IPS DF 4.7 (cell line): ENCODE data around the gene HOPX.
"Not testable (repeated sequence)": the region's sequence is repeated elsewhere in the genome, so short reads cannot be mapped to it uniquely, and the experiment has no call there.

Experiments
- DNase-seq: peaks from one replicate; pipeline ENCODE4 v3.0.0-alpha.2; 2013; ENCODE audit warnings: low spot score; ENCODE audit errors: extremely low read depth

Gene HOPX, protein sequence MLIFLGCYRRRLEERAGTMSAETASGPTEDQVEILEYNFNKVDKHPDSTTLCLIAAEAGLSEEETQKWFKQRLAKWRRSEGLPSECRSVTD

DNA sequence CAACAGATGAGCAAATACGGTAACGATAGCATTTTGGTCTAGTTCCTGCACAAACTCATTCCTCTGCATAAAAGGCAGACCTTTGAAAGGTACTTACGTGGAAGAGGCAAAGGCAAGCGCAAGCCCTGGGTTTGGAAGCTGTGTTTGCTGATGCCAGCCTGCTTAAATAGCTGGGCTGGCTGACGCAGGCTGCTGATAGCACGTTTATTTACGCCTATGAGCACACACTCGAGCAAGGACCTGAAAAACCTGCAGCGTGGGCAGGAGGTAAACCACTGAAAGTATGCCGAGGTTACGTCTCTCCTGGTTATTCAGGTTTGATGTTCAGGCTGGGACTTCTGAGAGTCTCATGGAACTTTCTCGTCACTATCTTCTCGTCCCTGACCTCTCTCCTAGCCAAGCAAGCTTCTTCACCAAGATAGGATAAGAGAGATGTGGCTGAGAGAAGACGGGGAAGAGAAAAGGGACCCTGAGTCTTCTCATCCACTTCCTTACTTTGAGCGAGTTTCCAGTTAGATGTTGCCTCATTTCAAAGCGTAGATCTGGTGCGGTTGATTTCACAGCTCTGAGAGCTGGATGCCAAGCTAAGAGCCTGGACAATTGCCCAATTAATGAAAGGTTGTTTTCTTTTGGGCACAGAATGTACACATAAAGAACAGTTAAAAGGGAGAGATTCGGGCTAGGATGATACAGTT lies at the start of gene HOPX:
Gene HOPX, minus strand, starts transcription at position 139 of the 695 bp plus-strand sequence. CDS start 23,480 bp downstream, outside the sequence.
- DNase-seq, result no peak

DNA sequence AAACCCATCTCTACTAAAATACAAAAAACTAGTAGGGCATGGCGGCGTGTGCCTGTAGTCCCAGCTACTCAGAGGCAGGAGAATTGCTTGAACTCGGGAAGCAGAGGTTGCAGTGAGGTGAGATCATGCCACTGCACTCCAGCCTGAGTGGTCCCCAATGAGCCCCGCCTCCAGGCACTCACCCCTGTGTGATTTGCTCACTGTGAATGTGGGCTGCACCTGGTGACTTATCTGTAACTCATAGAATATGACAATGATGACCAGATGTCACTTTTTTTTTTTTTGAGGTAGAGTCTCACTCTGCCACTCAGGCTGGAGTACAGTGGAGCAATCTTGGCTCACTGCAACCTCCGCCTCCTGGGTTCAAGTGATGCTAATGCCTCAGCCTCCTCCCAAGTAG lies 49.0 kb upstream of the HOPX start:
- no peak for DNase-seq

DNA sequence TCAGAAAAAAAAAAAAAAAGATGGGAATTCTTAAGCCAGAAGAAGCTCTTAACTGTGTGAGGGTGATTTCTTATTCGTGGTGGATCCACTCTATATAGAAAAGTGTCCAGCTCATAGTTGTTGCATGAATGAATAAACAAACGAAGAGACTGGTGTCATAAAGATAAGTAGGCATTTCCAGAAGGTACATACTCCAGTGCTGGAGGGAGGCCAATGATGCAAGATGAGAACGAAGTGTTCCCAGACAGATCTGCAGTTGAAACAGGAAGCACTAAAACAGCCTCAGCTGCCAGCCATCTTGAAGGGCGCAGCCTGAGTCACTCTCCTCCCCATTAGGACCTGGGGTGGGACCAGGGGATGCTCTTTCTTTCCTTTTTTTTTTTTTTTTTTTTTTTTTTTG lies 47.4 kb upstream of the HOPX start:
- DNase-seq, result no peak

DNA sequence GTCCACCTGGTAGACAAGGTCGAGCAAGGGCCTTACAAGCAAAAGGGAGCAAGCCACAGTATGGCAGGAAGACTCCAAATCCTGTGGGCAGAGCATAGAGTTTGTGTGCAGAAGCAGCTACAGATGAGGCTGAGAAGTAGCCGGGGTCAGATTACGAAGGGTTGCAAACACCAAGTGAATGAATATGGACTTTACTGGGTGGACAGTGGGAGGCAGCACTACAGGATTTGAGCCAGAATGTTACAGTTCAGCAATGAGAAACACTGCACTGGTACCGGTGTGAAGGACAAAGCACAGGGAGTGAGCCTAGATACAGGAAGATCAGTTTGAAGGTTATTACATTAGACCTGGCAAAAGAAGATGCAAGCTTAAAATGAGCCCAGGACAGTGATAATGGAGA lies 46.1 kb upstream of the HOPX start:
- no peak for DNase-seq

DNA sequence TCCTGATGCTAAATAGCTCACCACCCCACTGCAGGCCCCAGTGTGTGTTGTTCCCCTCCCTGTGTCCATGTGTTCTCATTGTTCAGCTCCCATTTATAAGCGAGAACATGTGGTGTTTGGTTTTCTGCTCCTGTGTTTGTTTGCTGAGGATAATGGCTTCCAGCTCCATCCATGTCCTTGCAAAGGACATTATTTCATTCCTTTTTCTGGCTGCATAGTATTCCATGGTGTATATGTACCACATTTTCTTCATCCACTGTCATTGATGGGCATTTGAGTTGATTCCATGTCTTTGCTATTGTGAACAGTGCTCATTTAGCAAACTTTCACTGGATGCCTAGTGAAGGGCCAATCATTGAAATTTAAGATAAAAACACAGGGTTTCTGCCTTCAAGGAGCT lies 45.5 kb upstream of the HOPX start:
- DNase-seq, result not testable (repeated sequence)

DNA sequence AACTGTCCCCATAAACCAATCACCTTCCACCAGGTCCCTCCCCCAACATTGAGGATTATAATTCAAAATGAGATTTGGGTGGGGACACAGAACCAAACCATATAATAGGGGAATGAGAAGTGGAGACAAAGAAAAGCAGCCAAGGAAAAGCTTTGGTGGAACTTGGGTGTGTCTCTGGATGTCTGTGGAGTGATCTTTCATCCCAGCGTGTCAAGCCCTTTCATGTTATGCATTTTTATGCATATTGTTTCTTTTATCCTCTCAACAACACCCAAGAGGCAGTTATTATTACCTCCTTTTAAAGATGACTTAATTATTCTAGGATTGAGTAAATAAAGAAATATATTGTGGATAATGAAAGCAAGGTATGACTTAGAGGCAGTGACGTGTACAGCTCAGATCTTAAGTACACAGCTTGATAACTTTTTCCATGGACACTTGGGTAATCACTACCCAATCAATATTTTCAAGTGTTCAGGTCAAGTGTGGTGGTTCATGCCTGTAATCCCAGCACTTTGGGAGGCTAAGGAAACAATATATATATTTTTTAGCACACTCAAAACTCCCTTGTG lies 42.6 kb upstream of the HOPX start:
- DNase-seq, result no peak

DNA sequence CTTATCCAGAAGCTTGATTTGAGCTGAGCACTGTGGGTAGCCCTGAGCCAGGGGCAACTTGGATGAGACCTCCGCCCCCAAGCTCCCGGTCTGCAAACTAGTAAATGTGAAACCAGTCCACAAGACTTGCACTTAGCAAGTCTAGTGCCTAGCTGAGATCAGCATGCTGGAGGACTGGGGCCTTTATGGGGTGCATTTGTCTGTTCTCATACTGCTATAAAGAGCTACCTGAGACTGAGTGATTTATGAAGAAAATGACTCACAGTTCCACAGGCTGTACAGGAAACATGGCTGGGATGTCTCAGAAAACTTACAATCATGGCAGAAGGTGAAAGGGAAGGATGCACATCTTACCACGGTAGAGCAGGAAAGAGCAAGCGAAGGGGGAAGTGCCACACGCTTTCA lies 42.1 kb upstream of the HOPX start:
- no peak for DNase-seq

DNA sequence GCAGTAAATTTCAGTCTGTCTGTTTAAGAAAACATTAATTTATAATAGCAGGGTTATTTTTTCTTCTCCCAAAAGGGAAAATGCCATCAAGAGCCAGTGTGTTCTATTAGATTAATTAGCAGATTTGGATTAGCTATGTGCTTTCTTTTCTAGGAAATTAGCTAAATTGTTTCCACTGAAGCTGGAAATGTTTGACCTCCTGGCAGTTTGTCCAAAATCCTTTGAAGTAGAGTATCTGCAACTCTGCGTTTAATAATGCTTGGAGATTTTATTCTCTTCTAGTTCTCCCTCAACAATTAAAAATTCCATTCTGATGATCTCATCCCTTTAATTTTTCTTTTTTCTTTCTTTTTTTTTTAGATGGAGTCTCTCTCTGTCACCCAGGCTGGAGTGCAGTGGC lies 27.1 kb upstream of the HOPX start:
- no peak for DNase-seq

DNA sequence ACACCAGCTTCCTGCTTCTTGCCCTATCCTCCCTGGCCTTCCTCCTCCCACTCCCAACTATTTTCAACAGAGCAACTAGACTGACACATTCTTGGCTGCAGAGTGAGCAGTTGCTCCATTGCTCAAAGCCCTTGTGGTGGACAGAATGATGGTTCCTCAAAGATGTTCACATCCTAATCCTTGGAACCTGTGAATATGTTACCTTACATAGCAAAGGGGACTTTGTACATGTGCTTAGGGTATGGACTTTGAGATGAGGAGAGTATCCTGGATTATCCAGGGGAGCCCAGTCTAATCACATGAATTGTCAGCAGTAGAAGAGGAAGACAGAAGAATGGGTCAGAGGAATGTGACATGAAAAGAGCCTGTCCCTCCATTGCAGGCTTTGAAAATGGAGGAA lies 24.9 kb upstream of the HOPX start:
- DNase-seq, result no peak

DNA sequence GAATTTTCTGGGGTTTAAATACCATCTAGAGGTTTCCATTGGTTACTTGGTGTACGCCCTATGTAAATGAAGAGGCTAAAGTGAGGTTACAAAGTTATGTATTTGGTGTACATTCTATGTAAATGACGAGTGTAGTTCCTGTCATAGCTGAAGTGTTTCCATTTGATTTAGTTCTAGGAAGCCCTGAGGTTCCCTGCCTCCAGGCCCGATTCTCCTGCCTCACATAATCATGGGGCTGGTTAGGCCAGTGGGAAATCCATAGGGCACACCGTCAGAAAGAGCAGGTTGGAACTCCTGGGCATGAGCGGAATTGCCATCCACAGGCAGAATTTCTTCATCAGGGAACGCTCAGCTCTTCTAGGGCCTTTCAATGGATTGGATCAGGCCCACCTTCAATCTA lies 24.2 kb upstream of the HOPX start:
- DNase-seq, result no peak

DNA sequence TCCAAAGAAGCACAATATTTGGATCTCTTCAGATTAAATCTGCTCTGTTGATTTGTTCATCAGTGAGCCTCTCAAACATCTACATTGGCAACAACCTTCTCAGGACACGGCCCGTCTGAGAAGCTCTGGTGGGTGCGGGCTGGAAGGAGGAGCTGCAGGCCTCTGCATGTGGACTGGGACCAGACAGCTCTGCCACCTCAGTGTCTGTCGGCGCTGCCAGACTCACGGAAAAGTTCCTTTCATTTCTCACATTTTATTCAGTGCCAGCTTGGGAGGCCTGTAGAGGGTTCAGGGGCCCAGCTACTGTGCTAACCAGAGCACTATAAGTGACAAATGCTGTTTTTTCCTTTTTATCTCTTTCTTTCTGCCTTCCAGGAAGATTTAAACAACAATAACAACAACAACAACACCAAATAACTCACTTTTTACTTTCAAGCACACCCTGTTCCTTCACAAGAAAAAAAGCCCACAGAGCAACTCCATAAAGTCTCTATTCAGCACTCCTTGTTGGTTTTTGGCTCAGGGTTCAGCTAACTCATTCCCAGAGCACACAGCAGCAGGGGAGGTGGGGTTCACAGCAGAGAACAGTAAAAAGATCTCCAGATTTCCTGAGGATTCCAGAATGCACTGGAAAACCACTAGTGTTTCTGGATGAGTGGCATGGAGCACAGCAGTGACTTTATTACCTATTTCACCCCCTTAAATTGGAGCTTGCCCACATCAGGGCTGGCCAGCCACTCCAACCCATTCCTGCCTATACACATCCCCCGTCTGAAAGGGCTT lies 23.2 kb upstream of the HOPX start:
- DNase-seq, result no peak

DNA sequence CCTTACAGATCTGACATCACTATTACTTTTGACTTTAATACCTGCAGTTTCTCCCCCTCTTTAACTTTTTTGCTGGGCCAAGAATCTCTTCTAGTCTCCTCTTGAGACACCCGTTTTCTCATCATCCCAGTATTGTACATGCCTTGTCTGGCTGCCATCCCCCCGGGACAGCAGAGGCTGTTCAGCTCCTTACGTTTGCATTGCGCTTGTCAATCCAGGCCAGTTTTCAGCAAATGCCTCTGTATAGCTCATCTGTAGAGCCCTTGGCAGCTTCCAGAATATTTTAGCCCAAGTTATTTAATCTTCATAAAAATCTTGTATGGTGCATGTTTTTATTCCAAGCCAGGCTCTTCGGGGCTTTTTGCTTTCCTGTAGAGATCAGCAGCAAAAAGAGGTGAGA lies 22.3 kb upstream of the HOPX start:
- no peak for DNase-seq

DNA sequence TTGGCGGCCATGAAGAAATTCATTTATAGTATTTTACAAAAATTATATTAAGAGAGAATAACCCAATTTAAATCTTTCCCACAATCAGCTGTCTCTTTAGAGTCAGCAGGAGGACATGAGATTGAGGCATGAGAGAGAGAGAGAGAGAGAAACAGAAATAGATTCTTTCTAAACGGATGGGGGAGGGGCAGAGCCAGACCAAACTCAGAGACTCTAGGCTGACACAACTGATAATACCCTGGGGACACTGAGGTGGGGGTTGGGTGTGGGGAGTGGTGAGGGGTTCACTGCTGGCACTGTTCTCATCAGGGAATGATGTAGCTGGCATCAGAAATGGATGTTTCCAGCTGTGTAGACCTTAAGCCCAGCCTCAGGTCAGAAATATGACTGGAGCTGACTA lies 20.5 kb upstream of the HOPX start:
- DNase-seq, result no peak

DNA sequence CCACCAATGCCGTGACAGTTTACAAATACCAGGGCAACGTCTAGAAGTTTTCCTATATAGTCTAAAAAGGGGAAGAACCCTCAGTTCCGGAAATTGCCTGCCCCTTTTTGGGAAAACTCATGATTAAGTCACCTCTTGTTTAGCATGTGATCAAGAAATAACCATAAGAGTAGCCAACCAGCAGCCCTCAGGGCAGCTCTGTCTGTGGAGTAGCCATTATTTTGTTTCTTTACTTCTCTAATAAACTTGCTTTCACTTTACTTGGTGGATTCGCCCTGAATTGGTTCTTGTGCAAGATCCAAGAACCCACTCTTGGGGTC lies 20.0 kb upstream of the HOPX start:
- no peak for DNase-seq

DNA sequence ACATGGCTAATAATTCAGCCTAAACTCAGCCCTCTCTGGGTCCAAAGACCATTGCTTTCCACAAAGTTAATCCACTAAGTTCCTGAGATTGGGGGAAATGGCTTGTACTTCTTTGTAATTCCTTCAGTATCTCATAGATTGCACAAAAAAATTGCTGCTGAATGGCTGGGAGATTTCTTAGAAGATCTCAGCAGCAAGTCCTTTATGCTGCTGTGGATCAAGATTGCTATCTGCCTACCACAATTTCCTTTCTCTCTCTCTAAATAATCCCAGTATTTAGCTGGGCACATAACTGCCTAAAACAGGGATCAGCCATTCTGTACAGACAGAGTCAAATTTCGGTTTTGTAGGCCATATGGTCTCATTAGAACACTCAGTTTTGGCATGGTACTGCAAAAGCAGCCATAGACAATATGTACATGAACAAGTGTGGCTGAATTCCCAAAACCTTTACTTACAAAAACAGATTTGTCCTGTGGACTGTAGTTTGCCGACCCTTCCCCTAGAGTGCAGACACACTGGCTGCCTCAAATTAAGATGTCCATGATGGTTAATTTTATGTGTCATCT lies 18.5 kb upstream of the HOPX start:
- DNase-seq, result no peak

DNA sequence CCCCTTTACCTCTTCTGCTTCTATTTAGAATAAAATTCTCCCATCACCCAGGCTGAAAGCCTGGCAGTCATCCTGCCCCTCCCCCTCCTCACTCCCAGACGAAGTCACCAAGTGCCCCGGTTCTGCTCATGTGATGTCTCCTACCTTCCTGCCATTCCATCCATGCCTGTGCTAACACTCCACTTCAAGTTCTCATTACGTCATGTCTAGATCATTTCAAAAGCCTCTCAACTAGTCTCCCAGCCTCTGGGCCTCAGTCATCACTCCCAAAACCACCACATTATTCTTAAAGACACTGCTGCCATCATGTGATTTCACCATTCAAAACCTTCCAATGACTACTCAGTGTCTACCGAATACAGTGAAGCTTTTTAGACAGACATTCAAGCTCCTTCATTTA lies 17.2 kb upstream of the HOPX start:
- no peak for DNase-seq

DNA sequence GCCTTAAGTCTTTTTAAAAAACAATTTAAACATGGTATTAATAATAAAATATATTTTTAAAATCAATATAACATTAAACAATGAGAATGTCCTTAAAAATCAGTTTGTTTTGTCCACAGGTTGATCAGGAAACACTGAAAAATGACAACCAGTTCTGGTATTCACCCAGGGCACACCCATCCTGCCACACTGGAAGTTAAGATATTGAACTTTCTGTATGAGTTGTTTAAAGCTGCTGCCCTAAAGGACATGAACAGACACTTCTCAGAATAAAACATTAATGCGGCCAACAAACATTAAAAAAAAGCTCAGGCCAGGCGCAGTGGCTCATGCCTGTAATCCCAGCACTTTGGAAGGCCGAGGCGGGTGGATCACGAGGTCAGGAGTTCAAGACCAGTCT lies 15.0 kb upstream of the HOPX start:
- no peak for DNase-seq

DNA sequence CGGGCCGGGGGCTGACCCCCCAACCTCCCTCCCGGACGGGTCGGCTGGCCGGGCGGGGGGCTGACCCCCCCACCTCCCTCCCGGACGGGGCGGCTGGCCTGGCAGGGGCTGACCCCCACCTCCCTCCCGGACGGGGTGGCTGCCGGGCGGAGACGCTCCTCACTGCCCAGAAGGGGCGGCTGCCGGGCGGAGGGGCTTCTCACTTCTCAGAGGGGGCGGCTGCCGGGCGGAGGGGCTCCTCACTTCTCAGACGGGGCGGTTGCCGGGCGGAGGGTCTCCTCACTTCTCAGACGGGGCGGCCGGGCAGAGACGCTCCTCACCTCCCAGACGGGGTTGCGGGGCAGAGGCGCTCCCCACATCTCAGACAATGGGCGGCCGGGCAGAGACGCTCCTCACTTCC lies 12.4 kb upstream of the HOPX start:
- DNase-seq, result not testable (repeated sequence)

DNA sequence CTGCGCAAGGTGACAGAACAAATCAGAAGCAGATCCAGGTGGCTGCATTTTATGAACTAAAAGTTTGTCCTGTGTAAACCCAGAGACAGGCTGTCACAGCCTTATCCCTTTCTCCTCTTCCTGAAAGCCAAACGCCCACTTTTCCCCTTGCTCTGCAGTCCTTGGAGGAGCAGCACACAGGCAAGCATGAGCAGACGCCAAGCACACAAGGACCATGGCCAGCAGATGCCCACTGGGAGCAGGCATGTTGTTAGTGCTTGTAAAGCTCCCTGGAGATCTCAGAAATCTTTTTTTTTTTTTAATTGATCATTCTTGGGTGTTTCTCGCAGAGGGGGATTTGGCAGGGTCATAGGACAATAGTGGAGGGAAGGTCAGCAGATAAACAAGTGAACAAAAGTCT lies 11.5 kb upstream of the HOPX start:
- DNase-seq, result no peak

DNA sequence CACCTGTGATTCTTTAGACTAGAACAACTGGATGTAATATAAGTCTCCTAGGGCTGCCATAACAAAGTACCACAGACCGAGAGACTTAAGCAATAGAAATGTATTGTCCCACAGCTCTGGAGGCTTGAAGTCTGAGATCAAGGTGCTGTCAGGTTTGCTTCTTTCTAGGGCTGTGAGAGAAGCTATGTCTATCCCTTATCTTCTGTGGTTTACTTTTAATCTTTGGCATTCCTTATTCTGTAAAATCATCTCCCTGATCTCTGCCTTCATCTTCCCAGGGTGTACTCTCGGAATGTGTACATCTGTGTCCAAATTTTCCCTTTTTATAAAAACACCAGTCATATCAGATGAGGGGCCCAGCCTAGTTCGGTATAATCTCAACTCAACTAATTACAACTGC lies 10.3 kb upstream of the HOPX start:
- DNase-seq, result no peak

DNA sequence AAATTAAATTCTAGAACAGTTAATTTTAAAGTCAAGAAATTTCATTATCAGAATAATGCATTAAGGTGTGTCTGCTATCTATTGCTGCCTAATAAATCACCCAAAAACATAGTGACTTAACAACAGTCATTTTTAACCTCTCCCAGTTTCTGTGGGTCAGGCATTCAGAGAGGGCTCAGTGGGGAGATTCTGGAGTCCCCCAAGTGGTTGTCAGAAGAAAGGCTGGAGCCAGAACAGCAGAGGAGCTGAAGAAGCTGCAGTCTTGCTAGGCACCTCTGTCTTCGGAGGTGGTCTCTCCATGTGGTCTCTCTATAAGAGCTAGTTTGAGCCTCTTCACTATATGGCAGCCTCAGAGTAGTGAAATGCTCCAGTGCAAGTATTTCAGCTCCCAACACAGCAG lies 9.3 kb upstream of the HOPX start:
- no peak for DNase-seq

DNA sequence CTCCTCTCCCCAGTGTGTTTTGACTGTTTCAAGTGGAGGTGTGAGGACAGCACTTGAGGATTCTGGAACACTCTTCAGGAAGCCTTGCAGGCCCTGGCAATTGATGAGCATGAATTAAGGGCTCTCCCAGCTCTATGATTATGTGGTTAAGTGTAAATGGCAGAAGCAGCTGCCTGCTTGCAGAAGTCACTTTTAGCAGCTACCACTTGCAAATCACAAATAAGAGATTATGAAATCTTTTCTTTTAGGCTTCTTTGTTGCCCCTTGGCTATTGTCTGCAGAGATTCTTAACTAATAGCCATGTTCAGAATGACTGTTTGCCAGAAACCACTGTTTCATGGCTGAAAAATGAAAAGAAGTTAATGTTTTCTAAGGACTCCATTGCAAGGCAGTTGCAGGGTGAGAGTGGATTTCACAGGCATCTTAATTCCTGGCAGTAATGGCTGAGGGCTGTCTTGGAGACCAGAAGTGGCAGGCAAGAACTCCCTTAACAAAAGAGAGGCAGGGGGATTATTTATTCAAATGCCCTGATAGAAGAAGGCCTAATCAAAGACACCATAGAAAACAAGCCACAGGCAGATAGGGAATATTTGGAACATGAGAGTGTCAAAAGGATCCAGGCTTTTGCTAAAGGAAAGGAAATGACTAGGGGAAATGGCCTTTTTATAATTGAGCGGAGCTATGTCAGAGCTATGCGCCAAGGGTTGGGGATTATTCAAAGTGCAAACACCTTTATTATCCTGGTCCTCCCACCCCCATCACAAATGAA lies 8.3 kb upstream of the HOPX start:
- DNase-seq, result no peak
